ENCODE results near the gene PTGES3.
"Not testable (repeated sequence)": the region's sequence is repeated elsewhere in the genome, so short reads cannot be mapped to it uniquely, and the experiment has no call there.

PTGES3 gene

DNA sequence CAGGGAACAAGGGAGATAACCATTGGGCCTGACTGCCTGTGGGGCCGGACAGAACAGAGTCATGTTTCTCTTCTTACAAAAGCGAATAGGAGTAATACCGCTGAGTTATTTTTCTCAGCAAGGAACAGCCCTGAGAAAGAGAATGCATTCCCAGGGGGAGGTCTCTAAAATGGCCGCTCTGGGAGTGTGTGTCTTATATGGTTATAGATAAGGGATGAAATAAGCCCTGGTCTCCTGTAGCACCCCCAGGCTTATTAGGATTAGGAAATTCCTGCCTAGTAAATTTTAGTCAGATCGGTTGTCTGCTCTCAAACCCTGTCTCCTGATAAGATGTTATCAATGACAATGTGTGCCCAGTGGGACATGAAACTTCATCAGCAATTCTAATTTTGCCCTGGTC lies 34.3 kb downstream of the PTGES3 start:
- not testable (repeated sequence) for DNase-seq (ENCODE audit: low read depth)

DNA sequence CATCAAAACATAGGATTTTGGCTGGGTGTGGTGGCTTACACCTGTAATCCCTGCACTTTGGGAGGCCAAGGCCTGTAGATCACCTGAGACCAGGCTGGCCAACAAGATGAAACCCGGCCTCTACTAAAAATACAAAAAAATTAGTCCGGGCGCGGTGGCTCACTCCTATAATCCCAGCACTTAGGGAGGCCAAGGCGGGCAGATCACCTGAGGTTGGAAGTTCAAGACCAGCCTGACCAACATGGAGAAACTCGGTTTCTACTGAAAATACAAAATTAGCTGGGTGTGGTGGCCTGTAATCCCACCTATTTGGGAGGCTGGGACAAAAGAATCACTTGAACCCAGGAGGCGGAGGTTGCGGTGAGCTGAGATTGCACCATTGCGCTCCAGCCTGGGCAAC lies 40.1 kb downstream of the PTGES3 start:
- not testable (repeated sequence) for DNase-seq (ENCODE audit: low read depth)

GRCh38 chr12:56645717-56646446 lies 42.2 kb downstream of the PTGES3 start, which contains the start of gene ATP5F1B:
TSS of gene ATP5F1B (minus strand) at chr12:56645984. CDS start at chr12:56645963, 21 bp downstream.
- DNase-seq (ENCODE audit: low read depth): peak; percentile 74

DNA sequence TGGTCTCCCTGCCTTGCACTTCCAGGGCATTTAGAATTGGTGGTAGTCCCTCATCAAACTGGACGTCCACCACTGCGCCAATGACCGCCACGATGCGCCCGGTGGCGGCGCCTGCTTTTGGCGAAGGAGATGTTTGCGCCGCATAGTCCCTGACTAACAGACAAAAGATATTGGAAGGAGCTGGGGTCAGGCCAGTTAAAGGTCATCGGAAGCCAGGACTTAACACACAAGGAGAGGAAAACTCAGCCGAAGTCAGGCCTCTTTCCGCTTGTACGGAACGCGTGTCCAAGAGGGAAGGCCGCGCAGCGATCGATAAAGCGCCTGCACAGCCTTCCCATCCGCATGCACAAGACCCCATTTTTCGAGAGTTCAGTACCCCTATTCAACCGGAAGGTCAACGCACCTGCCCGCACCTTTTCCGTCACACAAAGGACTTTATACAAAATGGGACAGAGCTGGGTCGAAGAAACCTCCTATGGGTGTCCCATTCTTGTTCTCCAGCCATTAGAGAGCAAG lies 42.8 kb downstream of the PTGES3 start:
- DNase-seq (ENCODE audit: low read depth): no peak

GRCh38 chr12:56644654-56645053 lies 43.4 kb downstream of the PTGES3 start:
- DNase-seq (ENCODE audit: low read depth): no peak

- DNase-seq (ENCODE audit: low read depth): no peak
Observed at GRCh38 chr12:56641219-56641618, 46.9 kb downstream of the PTGES3 start.

DNA sequence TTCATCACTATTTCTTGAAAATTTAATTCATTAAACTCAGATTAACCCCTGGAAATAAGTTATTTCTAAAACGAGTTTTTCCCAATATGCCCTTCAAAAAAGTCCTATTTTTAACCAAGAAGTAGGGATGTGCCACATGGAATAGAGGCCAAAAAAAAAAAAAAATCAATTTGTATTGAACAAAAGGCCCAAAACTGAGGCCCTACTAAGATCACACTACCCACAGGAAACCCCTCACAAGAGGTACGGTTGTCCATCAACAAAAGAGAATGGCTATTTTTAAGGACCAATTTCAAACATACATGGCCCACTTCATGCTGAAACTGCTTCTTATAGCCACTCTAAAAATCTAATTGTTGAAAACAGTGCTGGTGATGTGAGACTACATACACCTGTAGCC lies 50.5 kb downstream of the PTGES3 start:
- no peak for DNase-seq (ENCODE audit: low read depth)

- peak; percentile 89 for DNase-seq (ENCODE audit: low read depth)
Observed at GRCh38 chr12:56636675-56637540, 51.2 kb downstream of the PTGES3 start.

DNA sequence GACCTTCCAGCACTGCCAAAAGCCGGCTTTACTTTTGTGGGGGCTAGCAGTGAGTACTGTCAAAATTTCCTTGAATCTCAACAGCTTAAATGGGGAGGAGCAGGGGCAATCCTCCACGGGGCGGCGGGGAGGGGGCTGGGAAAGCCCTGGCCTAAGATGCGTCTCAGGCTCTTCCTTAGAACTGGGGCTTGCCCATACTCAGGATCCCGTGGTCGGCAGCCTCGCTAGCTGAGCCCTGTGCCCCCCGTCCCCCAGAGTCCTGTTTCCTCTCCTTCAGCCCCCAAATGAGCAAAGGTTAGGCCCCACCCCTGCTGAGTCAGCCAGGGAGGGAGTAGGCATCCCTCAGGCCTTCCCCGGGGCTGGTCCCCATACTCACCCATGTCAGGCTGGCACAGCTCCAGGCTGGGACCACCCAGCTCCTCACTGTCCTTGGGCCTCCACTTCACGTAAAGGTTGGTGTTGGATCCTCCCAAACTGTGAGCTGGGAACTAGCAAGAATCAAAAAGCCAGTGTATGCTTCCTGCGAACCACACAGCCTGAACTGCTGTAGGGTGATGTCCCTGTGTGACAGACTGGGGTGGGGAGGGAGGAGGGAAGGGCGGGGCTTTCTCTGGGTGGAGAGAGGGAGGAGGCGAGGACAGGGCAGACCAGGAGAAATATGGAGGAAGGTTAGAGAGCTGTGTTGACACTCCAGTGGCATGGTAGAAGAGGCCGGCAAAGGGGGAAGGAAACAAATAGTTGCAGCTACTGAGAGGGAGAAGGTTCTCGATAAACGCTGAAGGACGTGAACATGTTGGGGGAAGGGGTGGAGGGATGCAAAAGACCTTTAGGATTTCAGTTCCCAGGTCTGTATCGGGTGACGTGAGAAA lies 52.0 kb downstream of the PTGES3 start:
- DNase-seq (ENCODE audit: low read depth): peak; percentile 71

- peak; percentile 27 for DNase-seq (ENCODE audit: low read depth)
Observed at GRCh38 chr12:56634837-56635791, 53.0 kb downstream of the PTGES3 start.

DNA sequence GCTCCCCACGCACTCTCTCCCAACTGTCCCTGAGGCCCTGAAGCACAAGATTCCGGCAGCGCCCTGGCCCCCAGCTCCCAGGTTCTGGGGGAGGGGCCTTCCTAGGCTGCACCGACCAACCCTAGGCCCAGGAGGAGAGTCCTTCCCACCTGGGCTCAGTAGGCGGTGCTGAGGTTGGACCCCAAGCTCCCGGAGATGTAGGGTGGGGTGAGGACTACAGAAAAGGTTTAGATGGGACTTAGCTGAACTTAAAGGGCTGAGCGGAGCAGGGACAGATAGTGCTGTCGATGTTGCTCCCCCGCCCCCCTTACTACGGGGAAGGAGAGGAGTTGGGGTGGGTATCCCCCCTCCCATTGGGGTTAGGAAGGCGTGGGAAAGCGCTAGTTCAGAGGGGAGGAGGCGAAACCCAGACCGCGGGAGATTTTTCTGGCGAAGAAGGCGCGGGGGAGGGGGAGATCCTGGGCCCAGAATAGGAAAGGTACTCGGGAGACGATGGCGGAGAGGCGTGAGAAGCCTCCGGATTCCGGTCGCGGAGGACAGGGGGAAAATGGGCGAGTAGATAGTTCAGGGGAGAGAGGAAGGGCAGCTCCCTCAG lies 53.7 kb downstream of the PTGES3 start:
- no peak for DNase-seq (ENCODE audit: low read depth)

DNA sequence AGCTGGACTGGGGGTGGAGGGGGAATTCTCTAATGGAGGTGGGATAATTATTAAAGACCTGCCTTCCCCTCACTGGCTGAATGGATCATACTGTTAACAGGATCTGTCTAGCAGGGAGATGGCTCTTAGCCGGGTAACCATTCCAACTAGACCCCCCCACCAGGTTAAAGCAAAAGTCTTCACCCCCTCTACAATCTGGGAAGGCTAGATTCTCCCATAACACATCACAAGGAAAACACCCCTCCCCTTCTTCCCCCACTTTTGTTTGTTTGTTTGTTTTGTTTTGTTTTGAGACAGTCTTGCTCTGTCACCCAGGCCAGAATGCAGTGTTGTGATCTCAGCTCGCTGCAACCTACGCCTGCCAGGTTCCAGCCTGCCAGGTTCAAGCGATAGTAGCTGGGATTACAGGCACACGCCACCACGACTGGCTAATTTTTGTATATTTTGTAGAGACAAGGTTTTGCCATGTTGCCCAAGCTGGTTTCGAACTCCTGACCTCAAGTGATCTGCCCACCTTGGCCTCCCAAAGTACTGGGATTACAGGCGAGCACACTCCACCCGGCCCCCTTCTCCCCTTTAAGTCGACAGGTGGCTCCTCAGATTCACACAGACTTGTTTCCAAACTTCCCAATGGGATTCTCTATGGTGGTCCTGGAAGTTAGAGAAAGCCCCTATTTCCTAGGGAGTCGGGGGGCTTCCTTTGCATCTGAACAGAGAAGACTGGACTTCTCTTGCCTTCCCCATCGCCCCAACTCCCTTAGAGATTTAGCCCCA lies 54.4 kb downstream of the PTGES3 start:
- no peak for DNase-seq (ENCODE audit: low read depth)

DNA sequence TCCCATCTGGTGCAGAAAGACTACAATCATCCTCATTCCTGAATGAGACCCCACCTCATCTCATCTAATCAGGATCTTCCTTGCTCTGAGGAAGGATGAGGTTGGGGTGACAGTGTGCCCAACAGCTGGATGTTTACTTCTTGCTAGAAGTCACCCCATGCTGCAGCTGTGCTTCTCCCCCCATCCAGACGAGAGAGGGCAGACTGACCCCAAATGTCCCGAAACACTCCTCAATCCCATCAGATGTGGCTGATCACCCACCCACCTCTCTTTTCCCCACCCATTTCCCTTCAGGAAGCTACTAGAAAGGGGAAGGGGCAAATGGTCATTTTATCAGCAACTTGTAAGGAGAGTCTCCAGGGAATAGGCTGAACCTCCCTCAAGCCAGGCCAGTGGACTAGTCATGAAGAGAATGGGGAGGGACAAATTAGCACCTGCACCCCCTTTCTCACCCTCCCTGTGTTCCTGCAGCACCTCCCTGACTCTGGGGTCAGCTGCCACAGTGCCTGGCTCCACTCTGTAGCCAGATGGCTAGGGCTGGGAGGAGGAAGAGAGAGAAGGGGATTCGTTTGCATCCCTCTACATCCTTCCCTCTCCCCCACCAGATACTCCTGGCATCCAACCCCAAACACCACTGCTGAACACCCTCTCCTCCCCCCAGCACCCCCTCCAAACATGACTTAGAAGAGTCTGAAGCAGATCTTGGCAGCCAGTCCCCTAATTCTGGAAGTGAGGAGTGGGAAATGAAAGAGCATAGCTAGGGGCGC lies 55.2 kb downstream of the PTGES3 start:
- DNase-seq (ENCODE audit: low read depth): no peak

DNA sequence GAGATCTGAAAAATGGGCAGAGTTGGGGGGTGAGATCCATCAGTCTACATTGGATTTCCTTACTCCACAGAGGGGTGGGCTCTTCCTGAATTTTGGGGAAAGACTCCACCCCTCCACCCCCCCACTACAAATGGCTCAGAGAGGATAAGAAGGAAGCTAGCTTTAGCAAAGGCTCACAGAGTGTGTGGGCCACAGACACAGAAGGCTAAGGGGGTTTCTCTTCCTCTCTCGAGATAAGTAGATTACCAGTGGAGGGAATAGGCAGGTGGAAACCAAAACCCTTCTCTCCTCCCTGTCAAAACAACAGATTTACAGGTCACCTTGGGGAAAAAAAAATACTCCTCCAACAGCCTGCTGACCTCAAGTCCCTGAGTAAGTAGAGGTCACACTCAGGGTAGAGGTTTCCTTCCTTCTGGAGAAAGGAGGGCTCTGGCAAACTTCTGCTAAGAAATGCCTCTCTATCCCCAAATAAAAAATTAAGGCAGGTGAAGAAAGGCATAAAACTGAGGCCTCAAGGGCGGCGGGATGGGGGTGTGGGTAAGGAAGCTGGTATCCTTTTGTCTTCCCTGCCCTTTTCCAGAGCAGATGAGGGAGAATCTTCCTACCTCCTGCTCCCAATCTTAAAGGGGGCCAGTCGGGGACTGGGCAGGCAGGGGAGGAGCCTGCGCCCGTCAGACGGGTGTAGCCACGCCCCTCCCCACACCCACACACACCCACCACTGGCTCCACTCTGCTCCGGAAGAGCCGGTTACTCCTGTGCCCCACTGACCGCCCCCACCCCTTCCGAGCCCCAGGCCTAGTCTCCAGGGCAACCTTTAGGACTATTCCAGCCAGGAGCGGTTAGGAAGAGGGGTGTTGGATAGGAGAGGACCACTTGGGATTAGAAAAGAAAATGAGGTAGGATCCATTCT lies 56.0 kb downstream of the PTGES3 start:
- DNase-seq (ENCODE audit: low read depth): peak; percentile 22

- peak; percentile 70 for DNase-seq (ENCODE audit: low read depth)
Observed at GRCh38 chr12:56630180-56630632, 57.9 kb downstream of the PTGES3 start, which contains the start of gene BAZ2A. TSS of gene BAZ2A (minus strand) at chr12:56630326. CDS start at chr12:56617530, 12,796 bp downstream.

- peak; percentile 8 for DNase-seq (ENCODE audit: low read depth)
Observed at GRCh38 chr12:56629459-56630179, 58.5 kb downstream of the PTGES3 start.
